GM12878 (cell line): ENCODE results near the gene PRPF31. TPM values are rescaled to one million over a fixed set of nuclear protein-coding genes. Genes with fewer than 3 reads are reported as not detected.
"Not testable (repeated sequence)": the region's sequence is repeated elsewhere in the genome, so short reads cannot be mapped to it uniquely, and the experiment has no call there.

ENCODE experiments used
- ATAC-seq: fragments of 200-7000 bp; cut with Tn5 transposase; 3 replicates; pipeline ENCODE4 v1.9.1; 2020; ENCODE audit warnings: mild to moderate bottlenecking, moderate library complexity
- BruUV-seq: library from RNA; stranded (reverse); fragments of 400-500 nt; replicated peaks from 2 replicates; lab custom pipeline; 2021; lab: Mats Ljungman, UMichigan
- CTCF ChIA-PET: fragments of 300-600 bp; sonication (Branson Sonifier 250); formaldehyde crosslinking; extraction: SDS; loops from one replicate; lab custom pipeline; 2021; ENCODE audit warnings: inconsistent platforms; lab: Yijun Ruan, JAX
- POLR2A ChIA-PET: fragments of 350-600 bp; formaldehyde crosslinking; extraction: SDS; loops from one replicate; lab custom pipeline; 2021; ENCODE audit warnings: inconsistent platforms; lab: Charles Lee
- RAD21 ChIA-PET: fragments of 300-600 bp; sonication (Branson Sonifier 250); formaldehyde crosslinking; loops from one replicate; lab custom pipeline; 2023; ENCODE audit warnings: antibody characterized with exemption; ENCODE audit not compliant: unreplicated experiment; lab: Charles Lee
- SMC1A ChIA-PET: fragments of 300-600 bp; sonication (Branson Sonifier 250); formaldehyde crosslinking; loops from one replicate; lab custom pipeline; 2023; ENCODE audit not compliant: unreplicated experiment, uncharacterized antibody; lab: Charles Lee
- DNase-seq: peaks from one replicate; pipeline ENCODE4 v3.0.0-alpha.2; 2011; ENCODE audit warnings: low read depth, low spot score
- FAIRE-seq: peaks from 3 replicates; lab custom pipeline; 2011; peaks lifted over from hg19 to GRCh38; lab: Jason Lieb, UNC
- H2AFZ ChIP-seq: 2 replicates; pipeline ENCODE4 v1.6.0; 2011; ENCODE audit warnings: low read depth, low read length, control low read depth; ENCODE audit not compliant: control insufficient read depth
- H3K27ac ChIP-seq: 2 replicates; pipeline ENCODE4 v1.5.1; 2011; ENCODE audit warnings: control low read depth; ENCODE audit not compliant: control insufficient read depth, insufficient read depth
- H3K27me3 ChIP-seq, 2 experiments: replicated peaks in 1 of 2; 2 replicates each; pipeline versions ENCODE4 v1.6.0 to v1.6.1; 2011; ENCODE audit warnings: low read length in 1 of 2; ENCODE audit not compliant: control insufficient read depth in 2 of 2, insufficient read depth in 2 of 2
- H3K36me3 ChIP-seq, 2 experiments: 2 replicates each; pipeline ENCODE4 v1.5.1; 2011; ENCODE audit warnings: low read length in 1 of 2; ENCODE audit not compliant: control insufficient read depth in 2 of 2, insufficient read depth in 2 of 2
- H3K4me1 ChIP-seq: 2 replicates; pipeline ENCODE4 v1.6.1; 2011; ENCODE audit warnings: mild to moderate bottlenecking, low read length, moderate library complexity, mixed read lengths; ENCODE audit not compliant: control insufficient read depth, insufficient read depth
- H3K4me2 ChIP-seq: 2 replicates; pipeline ENCODE4 v1.6.0; 2011; ENCODE audit warnings: control low read depth; ENCODE audit not compliant: control insufficient read depth, insufficient read depth
- H3K4me3 ChIP-seq: fragments of 200-600 bp; sonication (generic); 2 replicates; pipeline ENCODE4 v1.5.1; 2016
- H3K79me2 ChIP-seq: 2 replicates; pipeline ENCODE4 v1.6.0; 2011; ENCODE audit warnings: low read length; ENCODE audit not compliant: control insufficient read depth, insufficient read depth
- H3K9ac ChIP-seq: 2 replicates; pipeline ENCODE4 v1.8.0; 2011; ENCODE audit warnings: low read length, control low read depth, mixed read lengths; ENCODE audit not compliant: control insufficient read depth, insufficient read depth
- H3K9me3 ChIP-seq: replicated peaks from 3 replicates; pipeline ENCODE4 v1.5.1; 2011; ENCODE audit warnings: mild to moderate bottlenecking, low read length; ENCODE audit not compliant: control insufficient read depth, insufficient read depth
- H4K20me1 ChIP-seq: 2 replicates; pipeline ENCODE4 v1.6.0; 2011; ENCODE audit not compliant: control insufficient read depth, insufficient read depth
- CBFB ChIP-seq: IDR thresholded peaks from 2 replicates; pipeline ENCODE4 v1.6.1; 2016; ENCODE audit warnings: antibody characterized with exemption, low read depth
- CTCF ChIP-seq, 3 experiments: IDR thresholded peaks in 2 of 3; conservative IDR thresholded peaks in 1 of 3; 2 replicates each; pipeline ENCODE4 v1.5.1; 2011; ENCODE audit warnings: low read depth in 3 of 3, low read length in 3 of 3, mild to moderate bottlenecking in 3 of 3, control low read depth in 2 of 3, moderate library complexity in 2 of 3, inconsistent platforms in 1 of 3, mixed read lengths in 1 of 3; ENCODE audit not compliant: control insufficient read depth in 2 of 3, insufficient read depth in 1 of 3; ENCODE audit errors: extremely low read depth in 1 of 3
- JUNB ChIP-seq: IDR thresholded peaks from 2 replicates; pipeline ENCODE4 v1.6.1; 2016; ENCODE audit warnings: antibody characterized with exemption, mild to moderate bottlenecking
- SIX5 ChIP-seq: IDR thresholded peaks from 2 replicates; pipeline ENCODE4 v1.6.1; 2011; ENCODE audit warnings: mild to moderate bottlenecking, low read depth, low read length, moderate library complexity; ENCODE audit not compliant: severe bottlenecking
- WGBS: methylation state at CpG from one replicate; pipeline ENCODE4 v1.1.6; 2016; ENCODE audit warnings: low lambda C conversion rate; ENCODE audit not compliant: insufficient replicate concordance, insufficient coverage; ENCODE audit errors: missing lambda C conversion rate; 5-methylcytosine and 5-hydroxymethylcytosine counted together
- in situ Hi-C: fragments of 300-500 bp; cut with MboI; formaldehyde crosslinking; loops from 9 replicates; pipeline ENCODE4 v1.14.3; 2018; ENCODE audit warnings: mixed read lengths
- intact Hi-C: fragments of 100-400 bp; cut with micrococcal nuclease; formaldehyde crosslinking; loops from one replicate; pipeline ENCODE4 v1.14.2; 2022; ENCODE audit not compliant: unreplicated experiment
- polyA plus RNA-seq, 11 experiments: library from polyadenylated mRNA; depleted of rRNA in 4 of 11; unstranded in 6 of 11; stranded (reverse) in 5 of 11; fragments of >200 nt; fragmentation: Nextera tagmentation in 4 of 11; fragmentation: Illumina TruSeq in 1 of 11; extraction: Ambion mirVana in 4 of 11; extraction: Trizol in 1 of 11; gene quantifications; 1 replicate in 1 of 11; 2 replicates in 10 of 11; pipeline versions ENCODE4 v1.2.1 to v1.2.3, GENCODE V29; 2011 to 2016; ENCODE audit warnings: inconsistent platforms in 2 of 11, missing spikeins in 2 of 11, low read depth in 1 of 11
- total RNA-seq, 4 experiments: library from RNA; depleted of rRNA in 3 of 4; stranded (reverse); fragments of >200 nt in 3 of 4; fragmentation: Illumina TruSeq in 1 of 4; extraction: Trizol in 1 of 4; gene quantifications; 2 replicates each; pipeline versions ENCODE4 v1.2.1 to v1.2.3, GENCODE V29; 2013 to 2021
- TF ChIP-seq, protein P1 (sequence below): IDR thresholded peaks from 2 replicates; pipeline ENCODE4 v1.6.1; 2012; ENCODE audit warnings: mild to moderate bottlenecking, low read depth, low read length

PRPF31 gene
- total and polyA plus RNA-seq, 10 of the 15 experiments (the other 5 are each of a cell fraction or from before 2014, with no cell fraction given), result 2.7 to 170 (median 69.7) TPM

GRCh38 chr19:54099190-54099902, 16.2 kb upstream of the PRPF31 start (continued):
- TF ChIP-seq, protein P1, sequence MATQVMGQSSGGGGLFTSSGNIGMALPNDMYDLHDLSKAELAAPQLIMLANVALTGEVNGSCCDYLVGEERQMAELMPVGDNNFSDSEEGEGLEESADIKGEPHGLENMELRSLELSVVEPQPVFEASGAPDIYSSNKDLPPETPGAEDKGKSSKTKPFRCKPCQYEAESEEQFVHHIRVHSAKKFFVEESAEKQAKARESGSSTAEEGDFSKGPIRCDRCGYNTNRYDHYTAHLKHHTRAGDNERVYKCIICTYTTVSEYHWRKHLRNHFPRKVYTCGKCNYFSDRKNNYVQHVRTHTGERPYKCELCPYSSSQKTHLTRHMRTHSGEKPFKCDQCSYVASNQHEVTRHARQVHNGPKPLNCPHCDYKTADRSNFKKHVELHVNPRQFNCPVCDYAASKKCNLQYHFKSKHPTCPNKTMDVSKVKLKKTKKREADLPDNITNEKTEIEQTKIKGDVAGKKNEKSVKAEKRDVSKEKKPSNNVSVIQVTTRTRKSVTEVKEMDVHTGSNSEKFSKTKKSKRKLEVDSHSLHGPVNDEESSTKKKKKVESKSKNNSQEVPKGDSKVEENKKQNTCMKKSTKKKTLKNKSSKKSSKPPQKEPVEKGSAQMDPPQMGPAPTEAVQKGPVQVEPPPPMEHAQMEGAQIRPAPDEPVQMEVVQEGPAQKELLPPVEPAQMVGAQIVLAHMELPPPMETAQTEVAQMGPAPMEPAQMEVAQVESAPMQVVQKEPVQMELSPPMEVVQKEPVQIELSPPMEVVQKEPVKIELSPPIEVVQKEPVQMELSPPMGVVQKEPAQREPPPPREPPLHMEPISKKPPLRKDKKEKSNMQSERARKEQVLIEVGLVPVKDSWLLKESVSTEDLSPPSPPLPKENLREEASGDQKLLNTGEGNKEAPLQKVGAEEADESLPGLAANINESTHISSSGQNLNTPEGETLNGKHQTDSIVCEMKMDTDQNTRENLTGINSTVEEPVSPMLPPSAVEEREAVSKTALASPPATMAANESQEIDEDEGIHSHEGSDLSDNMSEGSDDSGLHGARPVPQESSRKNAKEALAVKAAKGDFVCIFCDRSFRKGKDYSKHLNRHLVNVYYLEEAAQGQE, result no peak
- no peak for TF ChIP-seq SIX5
- no peak for TF ChIP-seq CTCF (IDR thresholded peaks at IDR 0.05 in 2 of 3, conservative IDR thresholded peaks at IDR 0.05 in 1 of 3; ENCODE audit: control insufficient read depth in 2 of 3, extremely low read depth in 1 of 3, insufficient read depth in 1 of 3, low read depth in 3 of 3, low read length in 3 of 3)
- no peak for TF ChIP-seq CBFB
- no peak for TF ChIP-seq JUNB

DNA sequence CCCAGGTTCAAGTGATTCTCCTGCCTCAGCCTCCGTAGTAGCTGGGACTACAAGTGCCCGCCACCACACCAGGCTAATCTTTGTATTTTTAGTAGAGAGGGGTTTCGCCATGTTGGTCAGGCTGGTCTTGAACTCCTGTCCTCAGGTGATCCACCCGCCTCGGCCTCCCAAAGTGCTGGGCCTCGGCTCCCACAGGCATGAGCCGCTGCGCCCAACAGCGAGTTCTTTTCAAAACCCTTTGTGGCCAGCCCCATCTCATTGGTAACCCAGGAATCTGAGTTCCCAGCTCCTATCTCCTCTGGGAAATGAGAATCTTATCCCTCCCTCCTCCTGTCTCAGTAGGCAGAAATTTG, 15.7 kb upstream of the PRPF31 start:
- FAIRE-seq, in situ Hi-C loops, H4K20me1 ChIP-seq, H3K36me3 ChIP-seq, SMC1A ChIA-PET, H3K4me2 ChIP-seq, DNase-seq, CTCF ChIA-PET, RAD21 ChIA-PET, H3K9me3 ChIP-seq, BruUV-seq, H3K27ac ChIP-seq, H3K9ac ChIP-seq, ATAC-seq, H2AFZ ChIP-seq, POLR2A ChIA-PET, H3K27me3 ChIP-seq, H3K79me2 ChIP-seq, H3K4me3 ChIP-seq, H3K4me1 ChIP-seq: not testable (repeated sequence)
- 49% methylated on average over 9 of the region's 9 CpGs for WGBS
- intact Hi-C loops, result loop anchor here (10.0 kb wide), 2 partner anchors 575 to 995 kb away; partner anchors contain the start of gene ZNF160
